Activated naive CD8-positive, alpha-beta T cell treated with anti-CD3 and anti-CD28 coated beads for 36 hours (primary cell): Measurements from ENCODE around the gene CD79A. TPM values are rescaled to one million over a fixed set of nuclear protein-coding genes. Genes with fewer than 3 reads are reported as not detected.

Experiments used
- DNase-seq: peaks from one replicate; pipeline ENCODE4 v3.0.0; 2021
- H3K27ac Mint-ChIP-seq: one replicate; pipeline ENCODE4 v1.8.0; 2022; ENCODE audit warnings: mild to moderate bottlenecking, moderate library complexity, mixed read lengths
- H3K27me3 Mint-ChIP-seq: one replicate; pipeline ENCODE4 v1.8.0; 2022; ENCODE audit warnings: mild to moderate bottlenecking, mixed read lengths
- H3K36me3 Mint-ChIP-seq: one replicate; pipeline ENCODE4 v1.8.0; 2021; ENCODE audit warnings: mild to moderate bottlenecking, mixed read lengths
- H3K4me1 Mint-ChIP-seq: one replicate; pipeline ENCODE4 v1.8.0; 2021; ENCODE audit warnings: mixed read lengths
- H3K4me3 Mint-ChIP-seq: one replicate; pipeline ENCODE4 v1.8.0; 2022; ENCODE audit warnings: mild to moderate bottlenecking, moderate library complexity, mixed read lengths
- H3K9me3 Mint-ChIP-seq: one replicate; pipeline ENCODE4 v1.8.0; 2022; ENCODE audit warnings: mixed read lengths
- total RNA-seq, 2 experiments: library from RNA; stranded (reverse); gene quantifications; one replicate each; pipeline ENCODE4 v1.2.3, GENCODE V29; 2021

Gene CD79A
- total RNA-seq, 2 experiments from 2014 or later: 28.8 to 32.2 TPM

- H3K4me1 Mint-ChIP-seq: peaks cover 52% of the 10 kb centered on the region
- DNase-seq: no peak
- peaks cover 51% of the 10 kb centered on the region for H3K36me3 Mint-ChIP-seq
- H3K9me3 Mint-ChIP-seq: no peaks in the 10 kb centered on the region
- peak overlapping the region; percentile 92 for H3K27ac Mint-ChIP-seq
- H3K27me3 Mint-ChIP-seq: no peaks in the 10 kb centered on the region
- peak overlapping the region; percentile 79 for H3K4me3 Mint-ChIP-seq
Observed at GRCh38 chr19:41888926-41889325, 11.8 kb downstream of the CD79A start.

DNA sequence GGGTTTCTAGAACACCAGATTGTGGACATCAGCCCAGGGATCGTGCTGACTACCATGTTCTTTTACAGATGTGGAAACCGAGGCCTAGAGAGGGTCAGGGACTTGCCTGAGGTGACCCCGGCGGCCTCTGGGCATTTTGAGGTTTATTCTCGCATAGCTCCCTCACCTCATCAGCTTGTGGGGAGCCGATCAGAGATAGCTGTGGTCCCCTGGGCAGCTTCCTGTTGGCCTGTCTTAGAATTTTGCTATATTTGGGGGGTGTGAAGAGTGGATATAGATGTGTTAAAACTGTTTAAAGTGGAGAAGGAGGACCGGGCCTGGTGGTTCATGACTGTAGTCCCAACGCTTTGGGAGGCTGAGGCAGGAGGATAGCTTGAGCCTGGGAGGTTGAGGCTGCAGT lies 12.8 kb downstream of the CD79A start:
- DNase-seq: no peak
- Mint-ChIP-seq H3K4me1 (peaks cover 57% of the 10 kb centered on the region), H3K4me3 (peak overlapping the region; percentile 24), H3K27ac (peak overlapping the region; percentile 65), H3K27me3 (no peaks in the 10 kb centered on the region), H3K9me3 (no peaks in the 10 kb centered on the region), H3K36me3 (peaks cover 52% of the 10 kb centered on the region)

- Mint-ChIP-seq H3K36me3 (peaks cover 48% of the 10 kb centered on the region), H3K27ac (peak overlapping the region; percentile 35), H3K9me3 (no peaks in the 10 kb centered on the region), H3K4me3 (no peak overlapping the region), H3K4me1 (peaks cover 56% of the 10 kb centered on the region), H3K27me3 (no peaks in the 10 kb centered on the region)
- DNase-seq: no peak
Observed at GRCh38 chr19:41890936-41891335, 13.9 kb downstream of the CD79A start.

GRCh38 chr19:41892173-41892902 lies 15.3 kb downstream of the CD79A start:
- no peak for DNase-seq
- no peaks in the 10 kb centered on the region for H3K9me3 Mint-ChIP-seq
- peaks cover 51% of the 10 kb centered on the region for H3K4me1 Mint-ChIP-seq
- H3K27me3 Mint-ChIP-seq: no peaks in the 10 kb centered on the region
- peaks cover 45% of the 10 kb centered on the region for H3K36me3 Mint-ChIP-seq
- peak overlapping the region; percentile 78 for H3K27ac Mint-ChIP-seq
- no peak overlapping the region for H3K4me3 Mint-ChIP-seq

- peaks cover 46% of the 10 kb centered on the region for H3K36me3 Mint-ChIP-seq
- H3K4me3 Mint-ChIP-seq: no peak overlapping the region
- H3K27ac Mint-ChIP-seq: peak overlapping the region; percentile 77
- H3K27me3 Mint-ChIP-seq: no peaks in the 10 kb centered on the region
- DNase-seq: no peak
- H3K4me1 Mint-ChIP-seq: peaks cover 47% of the 10 kb centered on the region
- H3K9me3 Mint-ChIP-seq: no peaks in the 10 kb centered on the region
Observed at GRCh38 chr19:41893899-41894298, 16.8 kb downstream of the CD79A start.

DNA sequence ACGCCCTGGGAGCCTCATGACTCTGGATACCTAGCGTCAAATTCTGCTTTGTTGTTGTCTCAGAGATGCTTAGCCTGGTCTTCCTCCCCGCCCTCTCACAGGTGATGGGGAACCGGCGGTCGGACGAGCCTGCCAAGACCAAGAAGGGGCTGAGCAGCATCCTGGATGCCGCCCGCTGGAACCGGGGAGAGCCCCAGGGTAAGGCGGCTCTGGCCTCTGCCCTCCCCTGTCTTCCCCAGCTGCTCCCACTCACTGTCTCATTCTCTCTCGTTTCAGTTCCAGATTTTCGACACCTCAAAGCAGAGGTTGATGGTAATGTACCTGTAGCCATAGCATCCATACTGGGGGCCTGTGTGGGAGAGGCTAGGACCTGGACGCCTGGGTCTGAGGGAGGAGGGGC lies 17.3 kb downstream of the CD79A start:
- Mint-ChIP-seq H3K27ac (peak overlapping the region; percentile 77), H3K27me3 (no peaks in the 10 kb centered on the region), H3K36me3 (peaks cover 45% of the 10 kb centered on the region), H3K4me1 (peaks cover 46% of the 10 kb centered on the region), H3K4me3 (no peak overlapping the region), H3K9me3 (no peaks in the 10 kb centered on the region)
- DNase-seq: no peak

- no peak for DNase-seq
- Mint-ChIP-seq H3K4me1 (peaks cover 49% of the 10 kb centered on the region), H3K4me3 (peak overlapping the region; percentile 29), H3K27ac (peak overlapping the region; percentile 90), H3K27me3 (no peaks in the 10 kb centered on the region), H3K36me3 (peaks cover 46% of the 10 kb centered on the region), H3K9me3 (no peaks in the 10 kb centered on the region)
Observed at GRCh38 chr19:41895745-41896580, 18.9 kb downstream of the CD79A start.

- peaks cover 47% of the 10 kb centered on the region for H3K4me1 Mint-ChIP-seq
- no peaks in the 10 kb centered on the region for H3K27me3 Mint-ChIP-seq
- H3K36me3 Mint-ChIP-seq: peaks cover 44% of the 10 kb centered on the region
- H3K4me3 Mint-ChIP-seq: peak overlapping the region; percentile 29
- DNase-seq: no peak
- no peaks in the 10 kb centered on the region for H3K9me3 Mint-ChIP-seq
- H3K27ac Mint-ChIP-seq: peak overlapping the region; percentile 90
Observed at GRCh38 chr19:41896581-41896942, 19.5 kb downstream of the CD79A start.

GRCh38 chr19:41897181-41897580 lies 20.1 kb downstream of the CD79A start:
- no peak overlapping the region for H3K4me3 Mint-ChIP-seq
- no peaks in the 10 kb centered on the region for H3K9me3 Mint-ChIP-seq
- H3K27me3 Mint-ChIP-seq: no peaks in the 10 kb centered on the region
- no peak for DNase-seq
- H3K4me1 Mint-ChIP-seq: peaks cover 50% of the 10 kb centered on the region
- H3K27ac Mint-ChIP-seq: peak overlapping the region; percentile 75
- H3K36me3 Mint-ChIP-seq: peaks cover 45% of the 10 kb centered on the region

- no peak for DNase-seq
- Mint-ChIP-seq H3K27ac (peak overlapping the region; percentile 75), H3K4me1 (peaks cover 50% of the 10 kb centered on the region), H3K4me3 (no peak overlapping the region), H3K36me3 (peaks cover 46% of the 10 kb centered on the region), H3K27me3 (no peaks in the 10 kb centered on the region), H3K9me3 (no peaks in the 10 kb centered on the region)
Observed at GRCh38 chr19:41897820-41898219, 20.7 kb downstream of the CD79A start.

DNA sequence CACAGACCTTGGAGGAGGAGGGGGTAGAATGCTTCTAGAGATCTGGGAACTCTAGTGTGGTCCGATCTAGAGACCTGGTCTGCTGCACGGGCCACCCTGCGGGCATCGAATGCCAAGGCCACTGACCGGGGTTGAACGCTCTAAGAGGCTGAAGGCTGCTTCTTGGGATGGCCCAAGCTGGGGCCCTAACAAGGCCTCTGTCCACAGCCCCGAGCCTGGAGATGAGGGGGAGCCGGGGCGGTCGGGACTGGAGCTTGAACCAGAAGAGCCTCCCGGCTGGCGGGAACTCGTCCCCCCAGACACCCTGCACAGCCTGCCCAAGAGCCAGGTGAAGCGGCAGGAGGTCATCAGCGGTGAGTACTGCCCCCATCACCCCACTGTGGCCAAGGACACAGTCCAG lies 21.2 kb downstream of the CD79A start:
- H3K4me3 Mint-ChIP-seq: no peak overlapping the region
- peaks cover 47% of the 10 kb centered on the region for H3K4me1 Mint-ChIP-seq
- peak overlapping the region; percentile 47 for H3K27ac Mint-ChIP-seq
- DNase-seq: no peak
- H3K36me3 Mint-ChIP-seq: peaks cover 44% of the 10 kb centered on the region
- no peaks in the 10 kb centered on the region for H3K27me3 Mint-ChIP-seq
- no peaks in the 10 kb centered on the region for H3K9me3 Mint-ChIP-seq

DNA sequence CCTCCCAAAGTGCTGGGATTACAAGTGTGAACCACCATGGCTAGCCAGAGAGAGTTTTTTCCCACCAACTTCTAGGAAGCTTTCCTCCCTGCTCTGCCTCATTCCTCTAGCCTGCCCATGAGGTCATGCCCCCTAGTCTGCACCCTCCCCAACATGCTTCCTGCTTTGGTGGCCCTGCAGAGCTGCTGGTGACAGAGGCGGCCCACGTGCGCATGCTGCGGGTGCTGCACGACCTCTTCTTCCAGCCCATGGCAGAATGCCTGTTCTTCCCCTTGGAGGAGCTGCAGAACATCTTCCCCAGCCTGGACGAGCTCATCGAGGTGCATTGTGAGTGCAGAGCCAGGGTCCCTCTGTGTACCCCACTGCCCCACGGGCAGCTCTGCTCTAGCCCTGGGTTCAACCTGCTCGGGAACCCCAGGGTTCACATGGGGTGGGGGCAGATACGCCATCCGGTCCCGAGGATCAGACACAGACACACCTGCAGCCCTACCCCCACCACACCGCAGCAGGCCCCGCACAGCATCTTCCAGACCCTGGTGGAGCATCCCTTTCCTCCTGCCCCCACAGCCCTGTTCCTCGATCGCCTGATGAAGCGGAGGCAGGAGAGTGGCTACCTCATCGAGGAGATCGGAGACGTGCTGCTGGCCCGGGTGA lies 24.8 kb downstream of the CD79A start:
- H3K4me3 Mint-ChIP-seq: no peak overlapping the region

GRCh38 chr19:41902594-41902993 lies 25.5 kb downstream of the CD79A start:
- no peak overlapping the region for H3K4me3 Mint-ChIP-seq
- no peaks in the 10 kb centered on the region for H3K27me3 Mint-ChIP-seq

More for the DNA sequence above, 24.8 kb downstream of the CD79A start:
- DNase-seq: no peak
- peaks cover 45% of the 10 kb centered on the region for H3K4me1 Mint-ChIP-seq
- H3K9me3 Mint-ChIP-seq: no peaks in the 10 kb centered on the region
- H3K27ac Mint-ChIP-seq: peak overlapping the region; percentile 52
- peaks cover 48% of the 10 kb centered on the region for H3K36me3 Mint-ChIP-seq
- no peaks in the 10 kb centered on the region for H3K27me3 Mint-ChIP-seq

DNA sequence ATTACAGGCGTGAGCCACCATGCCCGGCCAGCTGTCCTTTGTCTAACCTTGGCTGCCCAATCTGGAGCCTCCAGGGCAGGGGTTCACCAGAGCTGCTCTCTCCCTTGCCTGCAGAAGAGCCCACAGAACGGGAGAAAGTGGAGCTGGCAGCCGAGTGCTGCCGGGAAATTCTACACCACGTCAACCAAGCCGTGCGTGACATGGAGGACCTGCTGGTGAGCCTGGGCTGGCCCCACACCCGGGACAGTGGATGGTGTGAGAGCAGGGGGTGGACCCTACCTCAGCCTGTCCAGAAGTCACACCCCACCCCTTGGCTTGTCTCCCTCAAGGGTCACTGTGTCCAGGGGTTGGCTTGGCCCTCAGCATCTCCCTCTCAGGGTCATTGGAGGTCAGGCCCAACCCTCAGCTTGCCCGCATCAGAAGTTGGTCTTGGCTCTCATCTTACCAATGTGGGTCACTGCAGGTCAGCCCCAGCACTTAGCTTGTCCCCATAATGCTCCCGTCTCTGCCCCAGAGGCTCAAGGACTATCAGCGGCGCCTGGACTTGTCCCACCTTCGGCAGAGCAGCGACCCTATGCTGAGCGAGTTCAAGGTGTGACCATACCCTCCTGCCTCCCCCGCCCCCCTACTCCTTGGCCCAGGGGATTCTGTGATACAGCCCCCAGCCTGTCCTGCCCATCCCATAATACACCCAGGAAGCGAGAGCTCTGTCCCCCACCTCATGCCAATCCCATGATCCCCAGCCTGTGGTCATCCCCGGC lies 26.3 kb downstream of the CD79A start:
- no peaks in the 10 kb centered on the region for H3K27me3 Mint-ChIP-seq
- no peak overlapping the region for H3K27ac Mint-ChIP-seq
- peaks cover 42% of the 10 kb centered on the region for H3K36me3 Mint-ChIP-seq
- no peaks in the 10 kb centered on the region for H3K9me3 Mint-ChIP-seq
- peaks cover 39% of the 10 kb centered on the region for H3K4me1 Mint-ChIP-seq
- H3K4me3 Mint-ChIP-seq: no peak overlapping the region
- no peak for DNase-seq

More at GRCh38 chr19:41902594-41902993, 25.5 kb downstream of the CD79A start:
- no peak overlapping the region for H3K27ac Mint-ChIP-seq
- no peaks in the 10 kb centered on the region for H3K9me3 Mint-ChIP-seq
- H3K36me3 Mint-ChIP-seq: peaks cover 46% of the 10 kb centered on the region
- DNase-seq: no peak
- peaks cover 44% of the 10 kb centered on the region for H3K4me1 Mint-ChIP-seq
